Coronary artery (tissue), 2 donors: ENCODE measurements around the gene HVCN1.

ENCODE experiments used
- DNase-seq: peaks from one replicate; pipeline ENCODE4 v3.0.0-alpha.2; 2017; ENCODE audit warnings: low spot score
- H3K27ac ChIP-seq, 2 donors: fragments of 200-600 bp; sonication (generic); one replicate each; pipeline ENCODE4 v1.5.1; 2016 to 2019
- H3K4me3 ChIP-seq: fragments of 200-600 bp; sonication (generic); 2 replicates; pipeline ENCODE4 v1.5.1; 2016; ENCODE audit warnings: mild to moderate bottlenecking, moderate library complexity
- TF ChIP-seq, protein P1 (sequence below): fragments of 200-600 bp; sonication (generic); IDR thresholded peaks from one replicate; pipeline ENCODE4 v1.5.1; 2019; ENCODE audit warnings: antibody characterized with exemption

Gene HVCN1

DNA sequence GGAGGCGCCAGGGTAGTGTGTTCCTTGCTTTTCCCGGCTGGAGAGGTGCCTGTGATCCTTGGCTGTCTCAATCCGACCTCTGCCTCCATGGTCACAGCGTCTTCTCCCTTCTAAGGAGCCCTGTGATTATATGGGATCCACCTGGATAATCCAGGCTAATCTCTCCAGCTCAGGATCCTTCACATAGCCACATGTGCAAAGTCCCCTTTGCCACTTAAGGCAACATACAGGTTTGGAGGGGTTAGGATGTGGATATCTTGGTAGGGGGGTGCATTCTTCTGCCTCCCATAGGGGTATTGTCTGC lies 1.2 kb upstream of the HVCN1 start:
- TF ChIP-seq, protein P1, sequence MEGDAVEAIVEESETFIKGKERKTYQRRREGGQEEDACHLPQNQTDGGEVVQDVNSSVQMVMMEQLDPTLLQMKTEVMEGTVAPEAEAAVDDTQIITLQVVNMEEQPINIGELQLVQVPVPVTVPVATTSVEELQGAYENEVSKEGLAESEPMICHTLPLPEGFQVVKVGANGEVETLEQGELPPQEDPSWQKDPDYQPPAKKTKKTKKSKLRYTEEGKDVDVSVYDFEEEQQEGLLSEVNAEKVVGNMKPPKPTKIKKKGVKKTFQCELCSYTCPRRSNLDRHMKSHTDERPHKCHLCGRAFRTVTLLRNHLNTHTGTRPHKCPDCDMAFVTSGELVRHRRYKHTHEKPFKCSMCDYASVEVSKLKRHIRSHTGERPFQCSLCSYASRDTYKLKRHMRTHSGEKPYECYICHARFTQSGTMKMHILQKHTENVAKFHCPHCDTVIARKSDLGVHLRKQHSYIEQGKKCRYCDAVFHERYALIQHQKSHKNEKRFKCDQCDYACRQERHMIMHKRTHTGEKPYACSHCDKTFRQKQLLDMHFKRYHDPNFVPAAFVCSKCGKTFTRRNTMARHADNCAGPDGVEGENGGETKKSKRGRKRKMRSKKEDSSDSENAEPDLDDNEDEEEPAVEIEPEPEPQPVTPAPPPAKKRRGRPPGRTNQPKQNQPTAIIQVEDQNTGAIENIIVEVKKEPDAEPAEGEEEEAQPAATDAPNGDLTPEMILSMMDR: no peak
- H3K27ac ChIP-seq: peak overlapping the region in 1 of 2 donors; percentile 83

GRCh38 chr12:110689281-110690126 lies 589 bp upstream of the HVCN1 start:
- H3K27ac ChIP-seq: peak overlapping the region; percentile 61 to 83
- H3K4me3 ChIP-seq: peak overlapping the region; percentile 76
- no peak for DNase-seq
- TF ChIP-seq, protein P1: no peak

More for the DNA sequence above, 1.2 kb upstream of the HVCN1 start:
- no peak for DNase-seq
- peak overlapping the region; percentile 76 for H3K4me3 ChIP-seq

DNA sequence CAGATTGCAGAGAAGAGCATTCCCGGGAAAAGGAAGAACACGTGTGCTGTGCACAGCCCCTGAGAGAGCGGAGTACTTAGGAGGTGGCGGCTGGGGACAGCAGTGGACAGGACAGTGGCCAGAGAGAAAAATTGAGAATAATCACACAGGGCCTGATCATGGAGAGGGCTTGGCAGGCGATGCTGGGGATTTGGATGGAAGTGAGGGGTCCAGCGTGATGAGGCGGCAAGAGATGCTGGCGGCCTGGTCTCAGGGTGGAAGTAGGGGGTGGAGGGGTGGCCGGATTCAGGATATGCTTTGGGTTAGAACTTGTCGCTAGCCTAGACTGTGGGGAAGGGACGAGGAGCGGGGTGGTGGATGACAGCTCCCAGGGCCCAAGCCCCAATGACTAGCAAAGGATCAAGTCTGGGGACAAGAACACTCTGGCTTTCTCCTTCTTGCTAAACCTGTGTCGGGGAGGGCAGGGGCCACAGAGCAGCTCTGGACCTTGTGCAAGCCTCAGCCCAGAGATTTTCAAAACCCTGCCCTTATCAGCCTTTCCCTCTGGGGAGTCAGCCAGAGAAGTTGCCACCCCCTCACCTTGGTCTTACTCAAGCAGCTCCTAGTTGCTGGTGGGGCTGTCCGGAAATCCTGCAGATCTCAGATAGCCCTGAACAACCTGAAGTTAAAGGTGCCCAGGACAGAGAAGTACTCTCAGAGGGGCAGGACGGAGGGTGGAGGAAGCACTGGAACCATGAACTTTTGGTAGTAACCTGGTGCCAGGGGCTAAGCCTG lies 1.3 kb downstream of the HVCN1 start:
- Histone ChIP-seq H3K4me3 (peak overlapping the region; percentile 76), H3K27ac (no peak overlapping the region)
- TF ChIP-seq, protein P1: no peak
- DNase-seq: no peak

- no peak for DNase-seq
- H3K27ac ChIP-seq: no peak overlapping the region
- no peak overlapping the region for H3K4me3 ChIP-seq
- TF ChIP-seq, protein P1: no peak
Observed at GRCh38 chr12:110686294-110686903, 2.5 kb downstream of the HVCN1 start.

DNA sequence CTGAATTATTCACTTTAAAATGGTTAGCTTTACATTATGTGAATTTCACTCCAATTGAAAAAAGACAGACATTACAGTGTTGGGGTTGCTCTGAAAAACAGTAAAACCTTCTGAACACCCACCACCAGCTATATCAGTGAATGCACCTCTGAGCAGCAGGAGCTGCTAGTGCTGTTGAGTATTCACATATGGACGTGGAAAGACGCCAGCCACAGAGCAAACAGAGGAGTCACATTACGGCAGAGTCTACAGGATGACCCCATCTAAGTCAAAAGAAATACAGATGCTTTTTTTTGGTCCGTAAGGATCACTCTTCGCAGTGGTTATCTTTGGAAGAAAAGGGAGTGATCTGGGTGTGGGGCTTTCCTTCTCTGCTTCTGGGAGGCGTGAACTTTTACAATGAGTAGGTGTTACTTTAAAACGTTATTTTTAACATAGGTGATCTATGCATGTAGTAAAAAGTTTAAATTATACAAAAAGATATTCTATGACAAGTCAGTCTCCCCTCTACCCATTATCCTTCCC lies 4.5 kb downstream of the HVCN1 start:
- DNase-seq: no peak
- TF ChIP-seq, protein P1: no peak

DNA sequence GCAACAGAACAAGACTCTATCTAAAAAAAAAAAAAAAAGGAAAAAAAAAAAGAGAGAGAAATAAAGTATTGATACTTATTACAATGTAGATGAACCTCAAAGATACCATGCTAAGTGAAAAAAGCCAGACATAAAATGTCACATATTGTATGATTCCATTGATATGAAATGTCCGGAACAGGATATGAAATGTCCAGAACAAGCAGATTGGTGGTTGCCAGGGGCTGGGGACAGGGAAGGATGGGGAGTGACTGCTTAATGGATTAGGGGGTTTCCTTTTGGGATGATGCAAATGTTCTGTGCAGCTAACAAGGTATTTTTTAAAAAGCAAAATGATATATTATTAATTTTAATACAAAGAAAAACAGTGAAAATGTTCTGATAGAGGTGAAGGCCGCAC lies 5.0 kb downstream of the HVCN1 start:
- no peak overlapping the region for H3K27ac ChIP-seq
- TF ChIP-seq, protein P1: no peak
- H3K4me3 ChIP-seq: no peak overlapping the region
- no peak for DNase-seq

More for the DNA sequence above, 4.5 kb downstream of the HVCN1 start:
- H3K4me3 ChIP-seq: no peak overlapping the region
- H3K27ac ChIP-seq: no peak overlapping the region
